8988T (cell line): ENCODE results near the gene PAGR1.
A peak's percentile ranks its signal among the peaks of the same experiment; 100 is the strongest.
"Not testable (repeated sequence)": the region's sequence is repeated elsewhere in the genome, so short reads cannot be mapped to it uniquely, and the experiment has no call there.

ENCODE experiments used
- DNase-seq: peaks from one replicate; pipeline ENCODE4 v3.0.0; 2011

Gene PAGR1

GRCh38 chr16:29813644-29814562 lies 2.0 kb upstream of the PAGR1 start:
- DNase-seq: no peak

GRCh38 chr16:29814592-29814991 lies 1.4 kb upstream of the PAGR1 start:
- DNase-seq: no peak

GRCh38 chr16:29815032-29815721 lies 775 bp upstream of the PAGR1 start:
- DNase-seq: no peak

- DNase-seq: peak; percentile 71
Measured at GRCh38 chr16:29816694-29817441, 916 bp downstream of the PAGR1 start.

GRCh38 chr16:29818082-29818481 lies 2.1 kb downstream of the PAGR1 start:
- DNase-seq: no peak

GRCh38 chr16:29819506-29819905 lies 3.6 kb downstream of the PAGR1 start:
- DNase-seq: no peak

- no peak for DNase-seq
Measured at GRCh38 chr16:29820271-29820701, 4.3 kb downstream of the PAGR1 start, which contains the start of gene MVP. TSS of gene MVP (plus strand) at chr16:29820462. CDS start at chr16:29830550, 10,088 bp downstream.

- DNase-seq: no peak
Measured at GRCh38 chr16:29820730-29821642, 5.0 kb downstream of the PAGR1 start.

GRCh38 chr16:29821643-29822115 lies 5.7 kb downstream of the PAGR1 start:
- peak; percentile 61 for DNase-seq

- DNase-seq: no peak
Measured at GRCh38 chr16:29824589-29825144, 8.7 kb downstream of the PAGR1 start.

- DNase-seq: no peak
Measured at GRCh38 chr16:29825145-29826044, 9.4 kb downstream of the PAGR1 start.

GRCh38 chr16:29826342-29826695 lies 10.4 kb downstream of the PAGR1 start:
- no peak for DNase-seq

GRCh38 chr16:29830774-29831173 lies 14.8 kb downstream of the PAGR1 start:
- DNase-seq: no peak

- no peak for DNase-seq
Measured at GRCh38 chr16:29831490-29831889, 15.5 kb downstream of the PAGR1 start.

GRCh38 chr16:29833219-29833618 lies 17.3 kb downstream of the PAGR1 start:
- DNase-seq: not testable (repeated sequence)

GRCh38 chr16:29834079-29834478 lies 18.1 kb downstream of the PAGR1 start:
- DNase-seq: no peak

GRCh38 chr16:29835926-29836325 lies 20.0 kb downstream of the PAGR1 start:
- DNase-seq: no peak

- DNase-seq: no peak
Measured at GRCh38 chr16:29836623-29837022, 20.7 kb downstream of the PAGR1 start.

- DNase-seq: no peak
Measured at GRCh38 chr16:29837841-29838240, 21.9 kb downstream of the PAGR1 start.

GRCh38 chr16:29839822-29840221 lies 23.9 kb downstream of the PAGR1 start:
- no peak for DNase-seq

GRCh38 chr16:29840240-29840639 lies 24.3 kb downstream of the PAGR1 start:
- no peak for DNase-seq
